Smooth muscle cell of bladder (primary cell): ENCODE data around the gene CORO2A. TPM values are rescaled to one million over a fixed set of nuclear protein-coding genes. Genes with fewer than 3 reads are reported as not detected.

Experiments
- total RNA-seq: library from RNA; depleted of rRNA; stranded (reverse); fragments of >200 nt; gene quantifications from 2 replicates; pipeline ENCODE4 v1.2.3, GENCODE V29; 2014

CORO2A gene
- 0.28 and 0.57 TPM in 2 replicates for total RNA-seq

GRCh38 chr9:98192503-98193335, at the start of gene CORO2A:
Gene CORO2A (minus strand): TSS chr9:98192637. CDS start chr9:98157660, 34,977 bp downstream.

GRCh38 chr9:98118640-98119601, 73.5 kb downstream of the CORO2A start, which contains the start of gene TRIM14:
Gene TRIM14 (minus strand): TSS chr9:98119222. CDS start chr9:98119188, 34 bp downstream.

Other genes starting within 250 kb of the CORO2A start
- 7.8 and 10.2 TPM in 2 replicates for gene ANP32B, start 209.3 kb downstream of the CORO2A start, total RNA-seq
- gene NANS, start 135.9 kb downstream of the CORO2A start, total RNA-seq, result 83.2 and 102 TPM in 2 replicates
- gene TRIM14, start 73.4 kb downstream of the CORO2A start, total RNA-seq, result 1.8 and 2.6 TPM in 2 replicates
- gene TBC1D2, start 63.0 kb upstream of the CORO2A start, total RNA-seq, result 12.7 and 13.5 TPM in 2 replicates